Stimulated activated CD8-positive, alpha-beta memory T cell treated with anti-CD3 and anti-CD28 coated beads, Interleukin-7, amount 100 ng/mL, for 1 hour (primary cell): ENCODE data around the gene PLEKHF1.

ENCODE experiments used
- DNase-seq, 2 donors: peaks; one replicate each; pipeline ENCODE4 v3.0.0-alpha.2; 2020; ENCODE audit warnings: low read depth in 2 of 2

PLEKHF1 gene

DNA sequence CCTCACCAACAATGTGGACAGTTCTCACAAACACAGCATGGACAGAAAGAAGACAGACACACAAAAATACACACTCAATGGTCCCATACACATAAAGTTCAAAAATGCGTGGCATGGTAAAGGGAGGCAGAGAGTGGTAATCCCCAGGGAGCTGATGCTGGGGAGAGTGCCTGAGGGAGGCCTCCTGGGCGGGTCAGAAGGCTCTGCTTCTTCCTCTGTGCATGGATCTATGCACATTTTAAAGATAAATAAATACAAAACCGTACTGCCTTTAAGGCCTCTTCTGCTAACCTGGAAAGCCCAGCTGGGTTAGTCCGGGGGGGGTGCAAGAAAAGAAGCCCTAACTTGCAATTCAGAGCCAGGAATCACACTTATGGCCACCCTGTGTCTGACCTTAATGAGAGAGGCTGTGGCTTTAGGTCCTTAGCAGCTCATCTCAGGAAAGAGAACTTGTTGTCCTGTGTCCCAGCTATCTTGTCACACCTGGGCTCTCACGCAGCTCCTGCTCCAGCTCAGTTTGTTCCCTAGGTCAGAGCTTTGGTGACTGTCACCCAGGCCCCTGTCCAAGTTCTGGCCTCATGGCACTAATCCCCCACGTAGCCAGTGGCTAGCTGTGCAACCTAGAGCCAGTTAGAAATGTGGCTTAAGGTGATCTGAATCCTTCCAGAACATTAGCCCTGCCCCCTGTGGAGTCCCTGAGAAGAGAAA, 30.7 kb upstream of the PLEKHF1 start:
- no peak for DNase-seq

DNA sequence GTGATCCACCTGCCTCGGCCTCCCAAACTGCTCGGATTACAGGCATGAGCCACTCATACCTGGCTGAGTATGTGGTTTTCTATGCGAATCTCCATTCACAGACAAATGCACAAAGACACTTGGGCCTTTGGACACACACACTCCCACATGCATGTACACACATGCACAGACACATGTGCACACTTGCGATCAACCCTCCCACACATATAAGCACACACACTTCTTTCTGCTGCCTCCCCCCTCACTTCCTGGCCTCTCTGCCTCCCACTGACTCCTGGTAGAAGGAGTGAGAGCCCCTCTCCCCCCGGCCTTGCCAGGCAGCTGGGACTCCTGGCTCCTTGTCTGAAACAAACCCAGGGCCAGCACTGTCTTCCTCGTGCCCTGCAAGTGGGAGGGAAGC, 29.3 kb upstream of the PLEKHF1 start:
- no peak for DNase-seq

DNA sequence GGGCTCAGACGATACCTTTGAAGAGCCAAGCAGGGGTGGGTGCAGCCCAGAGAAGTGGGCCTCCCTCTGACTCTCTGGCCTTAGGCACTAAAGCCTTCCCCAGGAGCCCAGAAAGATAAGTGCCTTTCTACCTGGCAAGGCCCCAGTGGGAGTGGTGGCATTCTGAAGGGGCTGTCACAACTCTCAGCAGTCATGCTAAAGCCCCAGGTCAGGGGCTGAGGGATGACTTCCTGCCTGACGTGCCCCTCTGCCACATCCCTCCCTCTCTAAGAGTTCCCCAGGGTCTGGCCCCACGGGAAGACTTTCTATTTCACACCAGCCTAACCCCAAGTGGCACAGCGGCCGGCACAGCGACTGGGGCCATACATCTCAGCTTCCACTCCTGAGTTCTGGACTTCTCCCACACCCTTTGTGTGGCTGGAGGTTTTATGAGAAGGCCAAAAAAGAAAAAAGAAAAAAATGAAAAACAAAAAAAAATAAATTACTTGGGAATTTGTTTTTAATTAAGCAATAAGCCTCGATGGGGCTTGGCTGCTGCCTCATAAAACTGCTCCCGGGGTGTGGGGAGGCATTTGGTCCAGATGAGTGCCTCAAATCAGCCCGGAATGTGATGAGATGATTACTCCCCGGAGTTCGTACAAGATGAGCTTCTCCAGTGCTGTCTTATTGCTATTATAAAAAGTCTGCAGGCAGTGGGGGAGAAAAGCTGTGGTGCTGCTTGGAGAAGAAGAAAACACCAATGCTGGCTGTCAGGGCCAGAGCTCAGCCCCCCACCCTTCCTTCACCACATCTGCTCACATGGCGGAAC, 28.5 kb upstream of the PLEKHF1 start:
- no peak for DNase-seq

DNA sequence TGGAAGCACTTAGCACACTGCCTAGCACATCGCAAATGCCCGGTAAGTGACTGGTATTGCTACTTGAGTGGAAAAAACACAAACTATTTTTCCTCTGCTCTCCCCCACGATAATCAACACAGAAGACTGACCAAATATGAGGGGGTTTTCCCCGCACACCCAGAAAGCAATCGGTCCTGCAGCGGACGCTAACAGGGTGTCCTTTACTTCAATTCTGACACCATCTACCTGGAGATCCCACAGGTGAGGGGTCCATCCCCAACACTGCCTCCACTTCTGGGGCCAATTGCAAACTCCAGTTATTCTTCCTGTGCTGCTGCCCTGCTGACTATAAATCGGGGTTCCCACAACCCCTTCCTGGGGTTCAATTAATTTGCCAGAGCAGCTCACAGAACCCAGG, 26.2 kb upstream of the PLEKHF1 start:
- no peak for DNase-seq

DNA sequence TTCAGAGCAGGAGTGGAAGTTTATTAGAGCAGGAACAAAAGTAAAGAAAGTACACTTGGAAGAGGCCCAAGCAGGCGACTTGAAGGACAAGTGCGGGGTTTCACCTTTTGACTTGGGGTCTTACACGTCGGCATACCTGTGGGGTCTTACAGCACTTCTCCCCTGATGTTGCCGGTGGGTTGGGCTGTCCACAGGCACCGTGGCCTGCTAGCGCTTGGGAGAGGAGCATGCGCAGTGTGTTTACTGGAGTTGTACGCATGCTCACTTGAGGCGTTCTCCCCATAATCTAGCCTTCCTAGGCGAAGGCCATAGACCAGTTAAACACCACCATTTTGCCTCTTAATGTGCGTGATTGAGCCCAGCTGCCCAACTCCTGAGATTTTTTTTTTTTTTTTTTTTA, 25.0 kb upstream of the PLEKHF1 start:
- DNase-seq: no peak

DNA sequence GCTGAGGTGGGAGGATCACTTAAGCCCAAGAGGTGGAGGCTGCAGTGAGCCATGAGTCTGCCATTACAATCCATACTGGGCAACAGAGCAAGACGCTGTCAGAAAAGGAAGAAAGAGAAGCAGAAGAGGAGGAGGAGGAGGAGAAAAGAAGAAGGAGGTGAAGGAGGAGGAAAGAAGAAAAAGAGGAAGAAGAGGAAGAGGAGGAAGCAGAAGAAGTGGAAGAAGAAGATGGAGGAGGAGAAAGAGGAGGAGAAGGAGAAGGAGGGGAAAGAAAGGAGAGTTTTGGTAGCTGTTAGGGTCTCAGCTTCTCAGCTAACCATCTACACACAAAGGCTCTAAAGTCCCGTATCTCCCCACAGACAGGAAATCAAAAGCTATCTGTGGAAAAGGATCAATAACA, 23.7 kb upstream of the PLEKHF1 start:
- no peak for DNase-seq

DNA sequence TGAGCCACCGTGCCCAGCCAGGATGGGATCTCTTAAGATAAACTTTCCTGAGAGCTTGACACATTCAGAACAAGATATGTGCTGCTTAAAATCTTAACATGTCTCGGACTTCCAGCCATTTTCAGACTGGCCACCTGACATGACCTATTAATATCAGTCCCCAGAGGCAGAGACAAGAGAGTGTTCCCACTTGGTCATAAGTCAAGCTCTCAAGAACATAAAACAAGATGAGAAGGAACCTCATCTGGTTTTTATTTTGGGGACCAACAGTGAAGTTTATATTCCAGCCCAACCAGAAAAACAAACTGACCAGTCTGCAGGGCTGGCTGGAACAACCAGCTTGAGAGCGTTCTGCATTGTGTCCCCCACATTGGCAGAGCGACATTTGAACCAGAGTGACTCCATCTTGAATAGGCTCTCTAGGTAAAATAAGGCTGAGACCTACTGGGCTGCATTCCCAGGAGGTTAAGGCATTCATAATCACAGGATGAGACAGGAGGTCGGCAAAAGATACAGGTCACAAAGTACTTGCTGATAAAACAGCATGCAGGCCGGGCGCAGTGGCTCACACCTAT, 21.8 kb upstream of the PLEKHF1 start:
- DNase-seq: no peak

DNA sequence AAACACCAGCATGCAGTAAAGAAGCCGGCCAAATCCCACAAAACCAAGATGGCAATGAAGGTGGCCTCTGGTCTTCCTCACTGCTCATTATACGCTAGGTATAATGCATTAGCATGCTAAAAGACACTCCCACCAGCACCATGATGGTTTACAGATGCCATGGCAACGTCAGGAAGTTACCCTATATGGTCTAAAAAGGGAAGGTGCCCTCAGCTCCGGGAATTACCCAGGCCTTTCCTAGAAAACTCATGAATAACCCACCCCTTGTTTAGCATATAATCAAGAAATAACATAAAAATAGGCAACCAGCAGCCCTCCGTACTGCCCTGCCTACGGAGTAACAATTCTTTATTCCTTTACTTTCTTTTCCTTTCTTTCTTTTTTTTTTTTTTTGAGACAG, 21.1 kb upstream of the PLEKHF1 start:
- no peak for DNase-seq

DNA sequence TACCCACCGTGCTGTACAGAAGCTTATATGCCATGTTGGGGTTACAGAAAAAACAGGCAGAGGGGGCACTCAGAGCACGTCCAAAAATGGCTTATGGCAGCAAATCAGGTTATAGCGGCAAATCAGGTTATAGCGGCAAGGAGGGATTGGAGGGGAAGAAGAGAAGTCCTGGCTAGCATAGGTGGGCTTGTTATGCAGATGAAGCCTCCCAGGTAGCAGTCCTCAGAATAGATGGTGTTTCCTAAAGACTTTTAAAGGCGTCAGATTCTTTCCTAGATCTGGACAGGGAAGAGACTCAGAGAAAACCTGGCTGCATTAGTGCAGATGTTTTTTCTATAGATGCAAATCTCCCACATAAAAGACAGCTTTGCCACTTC, 19.8 kb upstream of the PLEKHF1 start:
- DNase-seq: no peak

DNA sequence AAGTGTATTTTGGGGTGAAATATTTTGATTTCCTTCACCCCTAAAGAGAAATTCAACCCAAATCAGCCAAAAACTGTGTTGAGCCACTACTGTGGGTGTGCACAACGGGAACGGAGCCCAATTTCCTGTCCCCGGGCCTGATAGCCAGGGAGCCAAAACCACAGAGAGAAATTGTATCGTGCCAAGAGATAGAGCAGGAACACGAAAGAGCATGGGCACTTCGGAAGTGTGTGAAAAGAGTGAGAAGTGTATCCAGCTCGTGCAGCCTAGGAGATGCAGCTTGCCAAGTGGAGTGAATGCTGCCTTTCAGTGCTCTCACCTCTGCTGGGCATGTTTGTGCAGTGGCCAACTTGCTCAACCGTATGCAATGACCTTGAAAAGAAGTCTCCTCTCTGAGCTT, 19.4 kb upstream of the PLEKHF1 start:
- DNase-seq: no peak

DNA sequence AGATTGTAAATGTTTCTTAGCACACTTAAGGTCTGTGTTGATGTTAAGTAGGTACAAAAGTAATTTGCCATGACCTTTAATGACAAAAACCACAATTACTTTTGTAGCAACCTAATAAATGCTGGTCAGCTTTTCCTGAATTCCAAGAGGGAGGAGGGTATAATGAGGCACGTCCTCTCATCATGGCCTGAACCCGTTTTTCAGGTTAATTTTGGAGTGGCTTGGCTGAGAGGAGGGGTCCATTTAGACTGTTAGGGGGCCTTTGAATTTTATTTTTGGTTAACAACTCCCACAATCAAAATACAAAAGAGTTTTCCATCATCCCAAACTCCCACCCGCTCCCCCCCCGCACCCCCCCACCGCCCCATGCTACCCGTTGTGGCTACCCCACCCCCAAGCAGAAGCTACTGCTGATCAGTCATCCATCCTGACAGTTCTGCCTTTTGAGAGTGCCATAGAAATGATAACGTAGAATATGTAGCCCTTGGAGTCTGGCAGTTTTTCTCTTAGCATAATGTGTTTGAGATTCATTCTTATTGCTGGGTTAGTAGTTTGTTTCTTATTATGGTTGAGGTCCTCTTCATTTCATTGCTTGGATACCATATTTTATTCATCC, 14.4 kb upstream of the PLEKHF1 start:
- no peak for DNase-seq

DNA sequence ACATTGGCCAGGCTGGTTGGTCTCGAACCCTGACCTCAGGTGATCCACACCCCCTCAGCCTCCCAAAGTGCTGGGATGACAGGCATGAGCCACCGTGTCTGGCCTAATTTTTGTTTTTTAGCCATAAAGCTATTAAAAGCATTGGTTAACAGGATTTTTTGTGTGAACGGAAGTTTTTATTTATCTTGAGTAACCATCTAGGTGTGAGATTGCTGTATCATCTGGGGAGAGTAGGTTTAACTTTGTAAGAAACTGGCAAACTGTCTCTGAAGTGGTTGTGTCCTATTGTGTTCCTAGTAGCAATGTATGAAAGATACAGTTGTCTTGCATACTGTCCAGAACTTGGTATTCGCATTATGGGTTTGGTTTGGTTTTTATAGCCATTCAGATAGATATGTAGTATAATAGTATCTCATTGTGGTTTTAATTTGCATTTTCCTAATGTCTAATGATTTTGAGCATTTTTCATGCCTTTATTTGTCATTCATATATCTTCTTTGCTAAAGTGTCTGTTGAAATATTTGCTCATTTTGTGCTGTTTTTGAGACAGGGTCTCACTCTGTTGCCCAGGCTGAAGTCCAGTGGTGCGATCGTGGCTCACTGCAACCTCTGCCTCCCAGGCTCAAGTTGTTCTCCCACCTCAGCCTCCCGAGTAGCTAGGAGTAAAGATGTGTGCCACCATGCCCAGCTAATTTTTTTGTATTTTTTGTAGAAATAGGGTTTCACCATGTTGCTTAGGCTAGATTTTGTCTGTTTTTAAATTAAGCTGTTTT, 13.5 kb upstream of the PLEKHF1 start:
- DNase-seq: no peak

DNA sequence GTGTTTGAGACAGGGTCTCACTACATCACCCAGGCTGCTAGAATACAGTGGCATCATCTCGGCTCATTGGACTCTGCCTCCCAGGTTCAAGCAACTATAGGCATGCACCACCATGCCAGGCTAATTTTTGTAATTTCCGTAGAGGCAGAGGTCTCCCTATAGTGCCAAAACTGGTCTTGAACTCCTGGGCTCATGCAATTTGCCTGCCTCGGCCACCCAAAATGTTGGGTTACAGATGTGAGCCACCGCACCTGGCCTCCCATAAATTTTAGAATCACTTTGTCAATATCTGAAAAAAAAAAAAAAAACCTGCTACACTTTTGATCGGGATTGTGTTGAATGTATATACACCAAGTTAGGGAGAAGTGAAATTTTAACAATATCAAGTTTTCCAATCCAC, 11.9 kb upstream of the PLEKHF1 start:
- no peak for DNase-seq

DNA sequence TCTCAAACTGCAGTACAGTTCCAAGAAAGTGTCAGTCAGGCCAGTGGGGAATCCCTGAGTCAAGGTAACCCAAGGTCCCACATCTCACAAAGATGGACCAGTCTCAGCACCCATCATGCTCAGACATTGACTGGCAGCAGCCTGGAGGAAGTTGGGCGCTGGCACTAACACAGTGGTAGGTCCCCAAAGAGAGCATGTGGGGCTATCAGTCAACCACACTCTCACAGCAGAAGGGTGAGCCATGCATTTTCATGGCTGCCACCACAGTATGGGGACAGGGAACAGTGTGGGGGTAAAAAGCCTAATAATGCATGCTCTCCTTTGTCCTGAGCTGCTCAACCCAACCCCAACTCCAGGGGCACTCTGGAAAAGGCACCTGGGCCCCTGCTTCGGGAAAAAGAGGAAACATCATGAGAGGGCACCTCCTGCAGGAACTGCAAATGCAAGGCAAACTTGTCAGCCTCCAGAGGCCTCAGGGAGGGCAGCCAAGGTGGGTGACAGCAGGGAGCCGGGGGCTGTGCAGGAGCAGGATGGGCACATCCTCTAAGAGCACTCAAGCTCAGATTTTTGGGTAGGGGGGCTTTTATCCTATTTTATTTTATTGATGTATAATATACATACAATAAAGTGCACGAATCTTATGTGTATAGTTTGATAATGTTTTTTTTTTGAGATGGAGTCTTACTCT, 9.5 kb upstream of the PLEKHF1 start:
- no peak for DNase-seq

DNA sequence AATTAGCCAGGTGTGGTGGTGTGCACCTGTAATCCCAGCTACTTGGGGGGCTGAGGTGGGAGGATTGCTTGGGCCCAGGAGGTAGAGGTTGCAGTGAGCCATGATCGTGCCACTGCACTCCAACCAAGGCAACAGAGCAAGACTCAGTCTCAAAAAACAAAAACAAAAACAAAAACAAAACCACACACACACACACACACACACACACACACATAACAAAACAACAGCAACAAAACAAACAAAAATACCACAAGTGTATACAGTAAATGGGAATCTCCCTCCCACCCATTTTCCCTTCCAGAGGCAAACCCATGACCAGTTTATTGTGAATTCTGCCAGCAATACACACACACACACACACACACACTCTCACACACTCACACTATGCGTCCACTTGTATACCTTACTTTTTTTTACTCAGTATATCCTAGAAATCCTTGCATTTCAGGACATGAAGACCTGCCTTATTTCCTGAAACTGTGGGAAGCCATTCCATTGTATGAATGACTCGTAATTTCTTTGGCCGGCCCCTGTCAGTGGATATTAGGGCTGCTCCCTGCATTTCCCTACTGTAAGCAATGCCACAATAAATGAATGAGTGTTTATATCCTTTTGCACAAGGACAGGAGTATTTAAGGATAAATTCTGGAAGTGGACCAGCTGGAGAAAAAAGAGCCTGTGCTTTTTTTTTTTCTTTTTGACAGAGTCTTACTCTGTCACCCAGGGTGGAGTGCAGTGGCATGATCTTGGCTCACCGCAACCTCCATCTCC, 6.9 kb upstream of the PLEKHF1 start:
- DNase-seq: no peak

DNA sequence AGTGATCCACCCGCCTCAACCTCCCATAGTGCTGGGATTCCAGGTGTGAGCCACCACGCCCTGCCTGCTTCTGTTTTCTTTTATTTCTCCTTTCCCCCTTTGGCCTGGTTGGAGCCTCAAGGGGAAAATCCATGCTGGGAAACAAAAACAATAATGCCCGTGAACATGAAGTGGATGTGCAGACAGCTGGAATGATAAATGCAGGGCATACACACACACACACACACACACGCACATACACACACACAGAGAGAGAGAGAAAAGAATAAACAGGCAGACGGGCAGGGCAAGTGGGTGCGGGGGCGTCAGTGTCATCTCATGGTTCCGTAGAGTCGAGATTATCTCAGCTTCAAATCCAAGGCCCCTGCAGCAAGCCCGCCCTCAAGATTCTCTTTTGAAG, 4.4 kb upstream of the PLEKHF1 start:
- no peak for DNase-seq

DNA sequence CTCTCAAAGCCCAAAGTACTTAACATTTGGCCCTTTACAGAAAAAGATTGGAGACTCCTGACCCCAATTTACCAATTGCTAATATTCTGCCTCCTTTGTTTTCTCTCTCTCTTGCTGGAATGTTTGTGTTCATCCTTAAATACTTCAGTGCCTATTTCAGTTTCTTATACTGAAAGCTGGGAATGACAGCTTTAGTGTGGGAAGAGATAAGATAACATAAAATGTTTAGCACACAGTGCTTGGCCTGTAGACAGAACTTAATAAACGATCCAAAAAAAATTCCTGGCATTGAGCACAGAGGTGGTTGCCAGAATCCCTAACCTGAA, 3.0 kb upstream of the PLEKHF1 start:
- DNase-seq: no peak

DNA sequence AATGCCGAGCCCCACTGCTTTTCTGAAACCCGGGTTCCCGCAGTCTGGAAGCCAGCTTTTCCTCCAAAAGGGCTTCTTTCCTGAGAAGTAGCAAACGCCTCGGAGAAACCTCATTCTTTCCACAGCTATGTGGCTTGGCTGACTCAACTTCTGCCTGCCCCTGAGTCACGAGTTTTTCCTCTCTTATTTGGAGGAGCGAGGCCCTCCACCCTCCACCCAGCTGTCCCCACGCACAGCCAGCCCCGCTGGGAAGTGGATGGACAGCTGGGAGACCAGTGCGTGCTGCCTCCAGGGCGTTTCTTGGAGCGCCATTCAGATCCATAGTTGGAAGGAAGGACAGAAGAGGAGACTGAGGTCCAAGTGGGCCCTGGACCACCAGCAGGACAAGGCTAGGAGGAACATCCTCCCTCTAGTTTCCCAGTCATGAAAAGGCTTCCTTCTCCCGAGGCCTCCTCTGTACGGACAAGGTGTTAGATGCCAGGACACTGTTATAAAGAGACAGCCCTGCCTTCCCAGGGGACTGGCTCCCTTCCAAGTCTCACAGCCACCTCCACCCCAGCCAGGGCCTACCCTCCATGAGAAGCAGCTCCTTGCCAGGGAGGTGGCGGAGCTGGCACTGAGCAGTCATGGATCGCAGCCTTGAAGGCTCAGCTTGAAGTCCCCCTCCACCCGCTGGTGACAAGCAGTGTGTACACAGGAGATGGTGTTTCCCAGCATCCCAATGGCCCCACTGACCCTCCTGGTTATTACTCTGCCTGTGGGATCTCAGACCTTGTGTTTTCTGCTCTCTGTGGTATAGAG, 2.5 kb upstream of the PLEKHF1 start:
- no peak for DNase-seq

DNA sequence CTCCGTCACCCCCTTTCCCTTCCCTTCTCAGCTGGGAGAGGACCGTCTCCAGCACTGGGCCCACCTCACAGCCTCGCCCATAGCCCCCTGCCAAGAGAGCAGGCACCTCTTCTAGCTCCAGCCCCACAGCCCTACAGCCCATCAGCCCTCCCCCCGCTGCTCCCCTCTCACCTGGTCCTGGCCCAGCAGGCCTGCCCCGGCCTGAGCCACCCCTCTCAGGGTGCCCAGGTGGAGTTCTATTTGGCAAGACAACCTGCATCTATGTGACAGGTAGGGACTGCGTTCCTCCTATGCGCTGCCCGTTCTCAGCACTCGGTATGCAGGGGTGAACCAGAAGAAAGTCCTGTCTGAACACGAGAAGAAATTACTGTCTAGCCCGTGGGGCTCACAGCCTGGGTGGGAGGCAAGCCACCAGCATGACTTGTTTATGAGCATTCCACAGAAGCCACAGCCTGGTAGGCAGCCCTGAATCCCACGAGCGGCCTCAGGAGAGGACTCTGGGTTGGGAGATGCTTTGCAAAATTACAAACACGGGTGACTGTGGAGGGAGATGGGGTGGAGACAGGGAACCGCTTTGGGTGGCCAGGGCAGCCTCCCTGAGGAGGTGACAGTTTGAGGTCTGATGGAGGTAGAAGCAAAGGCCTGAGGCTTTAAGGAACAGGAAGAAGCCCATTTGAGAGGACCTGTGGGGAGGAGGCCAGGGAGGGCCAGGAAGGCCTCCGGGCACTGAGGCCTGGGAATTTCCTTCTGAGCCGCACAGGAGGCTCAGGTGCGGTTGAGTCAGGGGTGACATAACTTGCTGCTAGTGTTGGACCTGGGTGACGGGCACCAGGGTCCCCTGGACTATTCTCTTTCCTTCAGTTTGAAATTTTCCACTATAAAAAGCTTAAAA, 1.2 kb upstream of the PLEKHF1 start:
- no peak for DNase-seq
